Testis (tissue), 3 donors: ENCODE measurements around the gene URGCP. TPM values are rescaled to one million over a fixed set of nuclear protein-coding genes. Genes with fewer than 3 reads are reported as not detected.

Experiments
- DNase-seq: peaks from one replicate; pipeline ENCODE4 v3.0.0-alpha.2; 2019
- H3K27ac ChIP-seq, 2 donors: fragments of 200-600 bp; sonication (generic); one replicate each; pipeline ENCODE4 v1.5.1; 2019
- H3K27me3 ChIP-seq: fragments of 200-600 bp; sonication (generic); one replicate; pipeline ENCODE4 v1.5.1; 2019
- H3K36me3 ChIP-seq: fragments of 200-600 bp; sonication (generic); one replicate; pipeline ENCODE4 v1.5.1; 2017; ENCODE audit warnings: low read depth; ENCODE audit errors: missing control alignments
- H3K4me1 ChIP-seq: fragments of 200-600 bp; sonication (generic); one replicate; pipeline ENCODE4 v1.5.1; 2019
- H3K4me3 ChIP-seq, 2 donors: fragments of 200-600 bp; sonication (generic); one replicate each; pipeline ENCODE4 v1.5.1; 2017 to 2019
- H3K9me3 ChIP-seq: fragments of 200-600 bp; sonication (generic); one replicate; pipeline ENCODE4 v1.5.1; 2017
- CTCF ChIP-seq, 3 experiments: fragments of 450-650 bp in 2 of 3; fragments of 200-600 bp in 1 of 3; sonication (generic) in 1 of 3; IDR thresholded peaks; one replicate each; pipeline ENCODE4 v1.5.1; 2016 to 2019; ENCODE audit warnings: antibody characterized with exemption in 3 of 3, mild to moderate bottlenecking in 2 of 3, moderate library complexity in 1 of 3
- POLR2A ChIP-seq: fragments of 450-650 bp; IDR thresholded peaks from one replicate; pipeline ENCODE4 v1.6.1; 2017; ENCODE audit warnings: antibody characterized with exemption, mild to moderate bottlenecking, moderate library complexity
- WGBS, 2 donors: methylation state at CpG; one replicate each; pipeline ENCODE4 v1.1.5; 2018; 5-methylcytosine and 5-hydroxymethylcytosine counted together
- intact Hi-C: fragments of 100-400 bp; cut with DNase I; formaldehyde crosslinking; loops from one replicate; pipeline ENCODE4 v1.15.1; 2023; ENCODE audit warnings: low total_unique reads
- polyA plus RNA-seq: library from polyadenylated mRNA; stranded (reverse); fragments of 350-450 nt; fragmentation: Illumina TruSeq; extraction: RNeasy Lipid Tissue Mini Kit (QIAGEN cat#74804); gene quantifications from one replicate; pipeline ENCODE4 v1.2.3, GENCODE V29; 2014; ENCODE audit warnings: low read depth, low replicate concordance; ENCODE audit not compliant: insufficient read depth
- total RNA-seq, 2 donors: library from RNA; depleted of rRNA; stranded (reverse); fragments of >200 nt; gene quantifications; one replicate each; pipeline ENCODE4 v1.2.3, GENCODE V29; 2016

Gene URGCP
- total and polyA plus RNA-seq, 3 donors from 2014 or later, result 20.1 to 33.0 (median 24.9) TPM

- 62 to 71% methylated on average over 12 of the region's 12 CpGs for WGBS, 2 donors
- intact Hi-C loops, result no loop called here
- H3K36me3 ChIP-seq, result no peaks in the 10 kb centered on the region
- H3K27me3 ChIP-seq, result no peaks in the 10 kb centered on the region
- H3K27ac ChIP-seq, result no peak overlapping the region
- no peak for DNase-seq
- no peak overlapping the region for H3K4me3 ChIP-seq
- no peaks in the 10 kb centered on the region for H3K9me3 ChIP-seq
- H3K4me1 ChIP-seq, result no peaks in the 10 kb centered on the region
- TF ChIP-seq POLR2A (no peak), CTCF (IDR thresholded peaks at IDR 0.05) (no peak)
Observed at GRCh38 chr7:43891069-43891955, 15.1 kb downstream of the URGCP start.

- H3K27ac ChIP-seq, result no peak overlapping the region
- no peaks in the 10 kb centered on the region for H3K27me3 ChIP-seq
- 92 to 93% methylated on average over 6 of the region's 6 CpGs for WGBS, 2 donors
- no peaks in the 10 kb centered on the region for H3K36me3 ChIP-seq
- no peaks in the 10 kb centered on the region for H3K4me1 ChIP-seq
- H3K4me3 ChIP-seq, result no peak overlapping the region
- no peak for TF ChIP-seq POLR2A
- no peak for TF ChIP-seq CTCF (IDR thresholded peaks at IDR 0.05)
- intact Hi-C loops, result no loop called here
- no peak for DNase-seq
- H3K9me3 ChIP-seq, result no peaks in the 10 kb centered on the region
Observed at GRCh38 chr7:43890468-43890867, 15.9 kb downstream of the URGCP start.

GRCh38 chr7:43888993-43889945 lies 17.1 kb downstream of the URGCP start:
- Histone ChIP-seq H3K27me3 (no peaks in the 10 kb centered on the region), H3K4me3 (no peak overlapping the region), H3K4me1 (no peaks in the 10 kb centered on the region), H3K36me3 (no peaks in the 10 kb centered on the region), H3K27ac (no peak overlapping the region), H3K9me3 (no peaks in the 10 kb centered on the region)
- intact Hi-C loops, result no loop called here
- DNase-seq, result no peak
- TF ChIP-seq CTCF (IDR thresholded peaks at IDR 0.05) (no peak), POLR2A (no peak)
- WGBS, 2 donors, result 87 to 90% methylated on average over 7 of the region's 7 CpGs

- H3K36me3 ChIP-seq, result no peaks in the 10 kb centered on the region
- intact Hi-C loops, result no loop called here
- TF ChIP-seq CTCF (IDR thresholded peaks at IDR 0.05) (no peak), POLR2A (no peak)
- no peak overlapping the region for H3K27ac ChIP-seq
- no peaks in the 10 kb centered on the region for H3K9me3 ChIP-seq
- H3K27me3 ChIP-seq, result no peaks in the 10 kb centered on the region
- DNase-seq, result no peak
- no peak overlapping the region for H3K4me3 ChIP-seq
- H3K4me1 ChIP-seq, result no peaks in the 10 kb centered on the region
- 87 to 93% methylated on average over 4 of the region's 4 CpGs for WGBS, 2 donors
Observed at GRCh38 chr7:43884617-43885016, 21.8 kb downstream of the URGCP start.
